HK-2 (cell line): ENCODE measurements around the gene FOXM1.

Experiments
- DNase-seq: peaks from one replicate; pipeline ENCODE4 v3.0.0-alpha.2; 2018; ENCODE audit not compliant: unreplicated experiment

FOXM1 gene

GRCh38 chr12:2836574-2836973 lies 40.4 kb downstream of the FOXM1 start:
- DNase-seq: no peak

- DNase-seq: no peak
Measured at GRCh38 chr12:2835691-2836403, 41.1 kb downstream of the FOXM1 start.

GRCh38 chr12:2834581-2835491 lies 42.1 kb downstream of the FOXM1 start, which contains the start of gene NRIP2:
NRIP2 (minus strand) TSS chr12:2835035; CDS start chr12:2834983, 52 bp downstream.
- no peak for DNase-seq

GRCh38 chr12:2833810-2834209 lies 43.2 kb downstream of the FOXM1 start:
- no peak for DNase-seq

GRCh38 chr12:2833327-2833726 lies 43.6 kb downstream of the FOXM1 start:
- DNase-seq: no peak

- no peak for DNase-seq
Measured at GRCh38 chr12:2832550-2833127, 44.3 kb downstream of the FOXM1 start.

- DNase-seq: no peak
Measured at GRCh38 chr12:2829275-2829674, 47.7 kb downstream of the FOXM1 start.

- no peak for DNase-seq
Measured at GRCh38 chr12:2826721-2827515, 50.1 kb downstream of the FOXM1 start.

GRCh38 chr12:2826036-2826435 lies 50.9 kb downstream of the FOXM1 start:
- no peak for DNase-seq

GRCh38 chr12:2825132-2825531 lies 51.8 kb downstream of the FOXM1 start:
- DNase-seq: no peak

GRCh38 chr12:2824541-2824940 lies 52.4 kb downstream of the FOXM1 start:
- no peak for DNase-seq

GRCh38 chr12:2823483-2823882 lies 53.5 kb downstream of the FOXM1 start:
- DNase-seq: no peak

- DNase-seq: no peak
Measured at GRCh38 chr12:2820432-2820831, 56.5 kb downstream of the FOXM1 start.

GRCh38 chr12:2819810-2820209 lies 57.2 kb downstream of the FOXM1 start:
- no peak for DNase-seq

- peak; percentile 31 for DNase-seq
Measured at GRCh38 chr12:2813214-2814185, 63.5 kb downstream of the FOXM1 start.

- DNase-seq: peak; percentile 96
Measured at GRCh38 chr12:2812290-2813213, 64.4 kb downstream of the FOXM1 start, which contains the start of gene ITFG2. ITFG2 (plus strand) TSS chr12:2812668; CDS start chr12:2812761, 93 bp downstream.

GRCh38 chr12:2811801-2812200 lies 65.2 kb downstream of the FOXM1 start:
- DNase-seq: no peak
